T-helper 1 cell treated with Interleukin-12 subunit alpha and Interleukin-12 subunit beta and Interleukin-4 antibody, amounts not matched to agents 30 μg/mL and 1 μg/mL, for 36 hours (primary cell): ENCODE results near the gene ADGRE1.
"Not testable (repeated sequence)": the region's sequence is repeated elsewhere in the genome, so short reads cannot be mapped to it uniquely, and the experiment has no call there.

Source experiments
- H3K27ac Mint-ChIP-seq: one replicate; pipeline ENCODE4 v1.8.0; 2021; ENCODE audit warnings: mild to moderate bottlenecking, mixed read lengths
- H3K27me3 Mint-ChIP-seq: one replicate; pipeline ENCODE4 v1.8.0; 2021; ENCODE audit warnings: low read depth, mixed read lengths
- H3K36me3 Mint-ChIP-seq: one replicate; pipeline ENCODE4 v1.8.0; 2021; ENCODE audit warnings: low read depth, mixed read lengths
- H3K4me1 Mint-ChIP-seq: one replicate; pipeline ENCODE4 v1.8.0; 2021; ENCODE audit warnings: low read depth, mixed read lengths
- H3K4me3 Mint-ChIP-seq: one replicate; pipeline ENCODE4 v1.8.0; 2021; ENCODE audit warnings: mild to moderate bottlenecking, moderate library complexity, mixed read lengths
- H3K9me3 Mint-ChIP-seq: one replicate; pipeline ENCODE4 v1.8.0; 2021; ENCODE audit warnings: mixed read lengths

ADGRE1 gene

DNA sequence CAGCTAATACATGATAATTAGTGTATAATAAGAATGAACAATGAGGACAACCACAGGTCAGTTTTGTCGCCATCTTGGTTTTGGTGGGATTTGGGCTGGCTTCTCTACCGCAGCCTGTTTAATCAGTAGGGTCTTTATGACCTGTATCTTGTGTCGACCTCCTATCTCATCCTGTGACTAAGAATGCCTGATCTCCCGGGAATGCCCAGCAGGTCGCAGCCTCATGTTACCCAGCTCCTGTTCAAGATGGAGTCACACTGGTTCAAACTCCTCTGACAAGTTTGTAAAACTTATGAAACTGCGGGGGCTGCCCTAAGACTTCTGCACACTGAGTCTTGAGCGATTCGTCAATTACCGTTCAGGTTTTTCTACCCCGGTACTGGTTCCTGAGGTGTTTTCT lies 21.5 kb upstream of the ADGRE1 start:
- H3K9me3 Mint-ChIP-seq = no peaks in the 10 kb centered on the region
- H3K4me3 Mint-ChIP-seq = no peak overlapping the region
- no peaks in the 10 kb centered on the region for H3K36me3 Mint-ChIP-seq
- H3K27me3 Mint-ChIP-seq = no peaks in the 10 kb centered on the region
- no peak overlapping the region for H3K27ac Mint-ChIP-seq
- peaks cover 14% of the 10 kb centered on the region for H3K4me1 Mint-ChIP-seq

DNA sequence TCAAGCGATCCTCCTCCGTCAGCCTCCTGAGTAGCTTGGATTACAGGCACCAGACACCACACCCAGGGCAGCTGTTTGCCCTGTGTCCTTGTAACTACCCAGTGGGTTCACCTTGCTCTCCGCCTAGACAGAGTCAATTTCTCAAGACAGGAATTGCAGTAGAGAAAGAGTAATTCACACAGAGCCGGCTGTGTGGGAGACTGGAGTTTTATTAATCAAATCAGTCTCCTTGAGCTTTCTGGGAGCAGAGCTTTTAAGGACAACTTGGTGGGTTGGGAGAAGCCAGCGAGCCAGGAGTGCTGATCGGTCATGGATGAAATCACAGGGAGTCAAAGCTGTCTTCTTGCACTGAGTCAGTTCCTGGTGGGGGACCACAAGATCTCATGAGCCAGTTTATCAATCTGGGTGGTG lies 20.6 kb upstream of the ADGRE1 start:
- Mint-ChIP-seq H3K4me1 (peaks cover 13% of the 10 kb centered on the region), H3K27ac (no peak overlapping the region), H3K9me3 (peaks cover 4% of the 10 kb centered on the region), H3K27me3 (no peaks in the 10 kb centered on the region), H3K4me3 (no peak overlapping the region), H3K36me3 (peaks cover 2% of the 10 kb centered on the region)

DNA sequence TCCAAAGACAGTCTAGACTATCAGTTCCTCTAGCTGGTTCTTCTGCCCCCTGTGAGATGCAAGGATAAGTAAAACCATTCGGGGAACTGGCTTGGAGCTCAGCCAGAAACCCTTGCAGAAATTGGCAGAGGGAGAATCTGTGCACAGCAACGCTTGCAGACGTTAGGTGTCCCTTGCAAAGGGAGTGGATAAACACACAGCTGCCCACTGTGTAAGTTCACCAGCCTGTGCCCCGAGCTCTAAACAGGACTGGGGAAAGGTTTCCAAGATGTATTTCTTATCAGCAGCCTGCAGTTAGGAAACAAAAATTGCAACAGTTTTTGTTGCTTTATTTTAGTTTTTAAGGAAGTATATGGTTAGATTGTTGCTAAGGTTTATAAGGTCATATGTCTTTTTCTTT lies 19.0 kb upstream of the ADGRE1 start:
- Mint-ChIP-seq H3K36me3 (peaks cover 3% of the 10 kb centered on the region), H3K9me3 (peaks cover 10% of the 10 kb centered on the region), H3K4me3 (no peak overlapping the region), H3K27ac (no peak overlapping the region), H3K27me3 (no peaks in the 10 kb centered on the region), H3K4me1 (peaks cover 6% of the 10 kb centered on the region)

- not testable (repeated sequence) for H3K36me3 Mint-ChIP-seq, H3K27me3 Mint-ChIP-seq, H3K4me1 Mint-ChIP-seq, H3K4me3 Mint-ChIP-seq
- Mint-ChIP-seq H3K27ac (peak overlapping the region; percentile 3), H3K9me3 (peaks cover 12% of the 10 kb centered on the region)
Observed at GRCh38 chr19:6869151-6869882, 18.1 kb upstream of the ADGRE1 start.

GRCh38 chr19:6873708-6874431 lies 13.5 kb upstream of the ADGRE1 start:
- no peak overlapping the region for H3K27ac Mint-ChIP-seq
- H3K4me3 Mint-ChIP-seq = no peak overlapping the region
- peaks cover 6% of the 10 kb centered on the region for H3K36me3 Mint-ChIP-seq
- H3K27me3 Mint-ChIP-seq = peaks cover 7% of the 10 kb centered on the region
- H3K9me3 Mint-ChIP-seq = peaks cover 12% of the 10 kb centered on the region
- peaks cover 4% of the 10 kb centered on the region for H3K4me1 Mint-ChIP-seq

DNA sequence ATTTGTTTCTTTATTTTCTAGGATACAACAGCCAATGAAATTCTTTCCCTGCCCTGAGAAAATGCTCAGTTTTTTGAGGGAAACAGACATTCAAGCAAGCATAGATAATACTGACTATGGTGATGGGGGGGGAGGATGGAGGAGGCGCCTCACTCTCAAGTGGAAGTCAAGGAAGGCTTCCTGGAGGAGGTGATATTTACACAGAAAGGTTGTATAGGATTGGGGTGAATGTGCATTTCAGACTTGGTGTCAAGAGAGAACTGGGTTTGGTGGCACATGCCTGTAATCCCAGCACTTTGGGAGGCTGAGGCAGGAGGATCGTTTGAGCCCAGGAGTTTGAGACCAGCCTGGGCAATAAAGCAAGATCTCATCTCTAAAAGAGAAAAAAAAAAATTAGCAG lies 12.2 kb upstream of the ADGRE1 start:
- peaks cover 13% of the 10 kb centered on the region for H3K27me3 Mint-ChIP-seq
- peaks cover 12% of the 10 kb centered on the region for H3K9me3 Mint-ChIP-seq

DNA sequence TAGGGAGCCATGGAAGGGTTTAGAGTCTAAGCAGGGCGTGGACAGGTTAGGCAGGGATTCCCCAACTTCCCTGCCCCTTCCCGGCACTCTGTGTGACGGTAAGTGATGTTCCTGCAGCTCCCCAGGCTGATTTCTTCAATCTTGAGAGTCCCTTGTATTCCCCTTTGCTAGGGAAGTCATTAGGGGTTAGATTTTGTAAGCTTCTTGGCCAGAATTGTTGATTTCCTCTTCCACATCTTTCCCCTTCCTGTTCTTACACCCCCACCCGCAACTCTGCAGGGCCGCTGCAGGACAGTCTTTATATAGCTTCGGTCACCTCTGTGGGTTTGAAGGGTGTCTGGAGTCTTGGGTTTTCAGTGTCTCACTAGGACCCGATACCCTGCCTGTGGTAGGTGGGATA lies 10.6 kb upstream of the ADGRE1 start:
- H3K4me1 Mint-ChIP-seq = peaks cover 4% of the 10 kb centered on the region
- H3K9me3 Mint-ChIP-seq = peaks cover 8% of the 10 kb centered on the region
- peaks cover 13% of the 10 kb centered on the region for H3K27me3 Mint-ChIP-seq
- H3K36me3 Mint-ChIP-seq = peaks cover 4% of the 10 kb centered on the region
- no peak overlapping the region for H3K4me3 Mint-ChIP-seq
- no peak overlapping the region for H3K27ac Mint-ChIP-seq

More for the DNA sequence above, 12.2 kb upstream of the ADGRE1 start:
- H3K4me1 Mint-ChIP-seq = peaks cover 4% of the 10 kb centered on the region
- peaks cover 6% of the 10 kb centered on the region for H3K36me3 Mint-ChIP-seq
- no peak overlapping the region for H3K27ac Mint-ChIP-seq
- H3K4me3 Mint-ChIP-seq = no peak overlapping the region

DNA sequence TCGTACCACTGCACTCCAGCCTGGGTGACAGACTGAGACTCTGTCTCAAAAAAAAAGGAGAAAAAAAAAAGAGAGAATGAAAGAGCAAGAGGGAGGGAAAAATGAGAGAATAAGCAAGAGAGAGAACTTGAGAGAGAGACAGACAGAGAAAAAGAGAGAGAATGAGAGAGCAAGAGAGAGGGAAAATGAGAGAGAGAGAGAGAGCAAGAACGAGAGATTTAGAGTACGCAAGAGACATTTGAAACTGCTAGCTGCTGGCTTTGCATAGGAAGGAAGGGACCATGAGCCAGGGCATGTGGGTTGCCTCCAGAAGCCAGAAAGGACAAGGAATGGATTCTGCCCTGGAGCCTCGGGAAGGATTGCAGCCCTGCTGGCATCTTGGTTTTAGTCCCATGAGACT lies 9.6 kb upstream of the ADGRE1 start:
- no peak overlapping the region for H3K4me3 Mint-ChIP-seq
- H3K4me1 Mint-ChIP-seq = peaks cover 1% of the 10 kb centered on the region
- H3K9me3 Mint-ChIP-seq = peaks cover 3% of the 10 kb centered on the region
- peaks cover 13% of the 10 kb centered on the region for H3K27me3 Mint-ChIP-seq
- peaks cover 4% of the 10 kb centered on the region for H3K36me3 Mint-ChIP-seq
- H3K27ac Mint-ChIP-seq = no peak overlapping the region

GRCh38 chr19:6886277-6886897 lies 992 bp upstream of the ADGRE1 start:
- peaks cover 35% of the 10 kb centered on the region for H3K4me1 Mint-ChIP-seq
- H3K4me3 Mint-ChIP-seq = no peak overlapping the region
- H3K9me3 Mint-ChIP-seq = peaks cover 17% of the 10 kb centered on the region
- H3K27me3 Mint-ChIP-seq = no peaks in the 10 kb centered on the region
- no peak overlapping the region for H3K27ac Mint-ChIP-seq
- peaks cover 11% of the 10 kb centered on the region for H3K36me3 Mint-ChIP-seq

- no peaks in the 10 kb centered on the region for H3K27me3 Mint-ChIP-seq
- H3K4me1 Mint-ChIP-seq = peaks cover 52% of the 10 kb centered on the region
- peaks cover 29% of the 10 kb centered on the region for H3K36me3 Mint-ChIP-seq
- peaks cover 38% of the 10 kb centered on the region for H3K9me3 Mint-ChIP-seq
- H3K27ac Mint-ChIP-seq = peak overlapping the region; percentile 32
- peak overlapping the region; percentile 13 for H3K4me3 Mint-ChIP-seq
Observed at GRCh38 chr19:6888967-6889366, 1.6 kb downstream of the ADGRE1 start.

DNA sequence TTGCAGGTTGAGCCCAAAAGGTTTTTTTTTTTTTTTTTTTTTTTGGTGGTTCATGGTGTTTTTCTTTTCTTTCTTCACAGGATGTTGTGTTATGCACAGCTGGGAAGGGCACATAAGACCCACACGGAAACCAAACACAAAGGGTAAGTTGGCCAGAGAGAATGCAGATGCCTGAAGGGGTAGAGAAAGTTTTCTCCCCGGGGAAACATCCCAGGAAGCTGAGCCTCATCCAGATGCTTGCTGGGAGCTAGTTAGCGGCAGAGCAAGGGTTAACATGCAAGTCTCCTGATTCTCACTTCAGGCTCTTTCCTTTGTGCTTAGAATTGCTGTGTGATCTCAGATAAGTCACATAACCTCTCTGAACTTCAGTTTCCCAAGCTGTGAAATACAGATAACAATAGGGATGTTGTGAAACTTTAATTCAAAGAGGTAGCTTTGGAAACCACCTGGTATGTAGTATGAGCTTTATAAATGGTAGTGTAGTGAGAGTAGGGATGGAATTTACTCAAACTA lies 3.1 kb downstream of the ADGRE1 start:
- no peaks in the 10 kb centered on the region for H3K27me3 Mint-ChIP-seq
- peaks cover 56% of the 10 kb centered on the region for H3K4me1 Mint-ChIP-seq
- peak overlapping the region; percentile 52 for H3K4me3 Mint-ChIP-seq
- H3K36me3 Mint-ChIP-seq = peaks cover 38% of the 10 kb centered on the region
- H3K9me3 Mint-ChIP-seq = peaks cover 51% of the 10 kb centered on the region
- H3K27ac Mint-ChIP-seq = peak overlapping the region; percentile 89

GRCh38 chr19:6890938-6891337 lies 3.6 kb downstream of the ADGRE1 start:
- Mint-ChIP-seq H3K4me1 (peaks cover 56% of the 10 kb centered on the region), H3K4me3 (peak overlapping the region; percentile 52), H3K27ac (peak overlapping the region; percentile 89), H3K9me3 (peaks cover 56% of the 10 kb centered on the region), H3K36me3 (peaks cover 40% of the 10 kb centered on the region), H3K27me3 (no peaks in the 10 kb centered on the region)

- Mint-ChIP-seq H3K27ac (peak overlapping the region; percentile 89), H3K36me3 (peaks cover 43% of the 10 kb centered on the region), H3K4me3 (peak overlapping the region; percentile 59), H3K9me3 (peaks cover 59% of the 10 kb centered on the region), H3K4me1 (peaks cover 54% of the 10 kb centered on the region), H3K27me3 (no peaks in the 10 kb centered on the region)
Observed at GRCh38 chr19:6891761-6892385, 4.5 kb downstream of the ADGRE1 start.

GRCh38 chr19:6894313-6894712 lies 6.9 kb downstream of the ADGRE1 start:
- Mint-ChIP-seq H3K27me3 (no peaks in the 10 kb centered on the region), H3K36me3 (peaks cover 46% of the 10 kb centered on the region), H3K9me3 (peaks cover 62% of the 10 kb centered on the region), H3K27ac (no peak overlapping the region), H3K4me1 (peaks cover 36% of the 10 kb centered on the region), H3K4me3 (no peak overlapping the region)
